CD14-positive monocyte (primary cell): ENCODE measurements around the gene MGAT5. TPM values are rescaled to one million over a fixed set of nuclear protein-coding genes. Genes with fewer than 3 reads are reported as not detected.

Source experiments
- DNase-seq, 3 donors: peaks; one replicate each; pipeline ENCODE4 v3.0.0-alpha.2; 2011 to 2022
- H2AFZ ChIP-seq: 2 replicates; pipeline ENCODE4 v1.6.0; 2012; ENCODE audit warnings: mild to moderate bottlenecking, low read depth, low read length, inconsistent platforms; ENCODE audit not compliant: insufficient read depth, poor library complexity, severe bottlenecking
- H3K27ac ChIP-seq, 2 donors: 1 replicate in 1 of 2; 2 replicates in 1 of 2; pipeline ENCODE4 v1.5.1; 2012 to 2013; ENCODE audit warnings: low read length in 2 of 2, control low read depth in 1 of 2, inconsistent platforms in 1 of 2, low read depth in 1 of 2, mild to moderate bottlenecking in 1 of 2
- H3K27me3 ChIP-seq, 2 donors: one replicate each; pipeline versions ENCODE4 v1.6.0 to v1.6.1; 2011 to 2013; ENCODE audit warnings: low read length in 2 of 2; ENCODE audit not compliant: control insufficient read depth in 2 of 2, insufficient read depth in 2 of 2
- H3K36me3 ChIP-seq, 2 donors: replicated peaks in 1 of 2; 1 replicate in 1 of 2; 2 replicates in 1 of 2; pipeline versions ENCODE4 v1.5.1 to v1.6.1; 2012 to 2013; ENCODE audit warnings: low read length in 2 of 2, control low read depth in 1 of 2, inconsistent platforms in 1 of 2, mild to moderate bottlenecking in 1 of 2; ENCODE audit not compliant: insufficient read depth in 2 of 2, control insufficient read depth in 1 of 2
- H3K4me1 ChIP-seq, 2 donors: 1 replicate in 1 of 2; 2 replicates in 1 of 2; pipeline versions ENCODE4 v1.5.1 to v1.6.1; 2012 to 2013; ENCODE audit warnings: low read length in 2 of 2, control low read depth in 1 of 2, inconsistent platforms in 1 of 2, mild to moderate bottlenecking in 1 of 2, moderate library complexity in 1 of 2; ENCODE audit not compliant: insufficient read depth in 2 of 2, control insufficient read depth in 1 of 2
- H3K4me2 ChIP-seq: replicated peaks from 2 replicates; pipeline ENCODE3; 2012; ENCODE audit warnings: low read length, moderate library complexity, mild to moderate bottlenecking; ENCODE audit not compliant: poor library complexity, severe bottlenecking; ENCODE audit errors: extremely low read depth
- H3K4me3 ChIP-seq, 3 experiments: fragments of 200-600 bp in 1 of 3; sonication (generic) in 1 of 3; replicated peaks in 1 of 3; 1 replicate in 2 of 3; 2 replicates in 1 of 3; pipeline ENCODE4 v1.5.1; 2011 to 2013; ENCODE audit warnings: low read length in 3 of 3, mild to moderate bottlenecking in 3 of 3, control low read depth in 2 of 3, low read depth in 2 of 3, inconsistent platforms in 1 of 3, moderate library complexity in 1 of 3
- H3K79me2 ChIP-seq: 2 replicates; pipeline ENCODE4 v1.6.0; 2012; ENCODE audit warnings: mild to moderate bottlenecking, control low read depth, inconsistent platforms, low read length, moderate library complexity; ENCODE audit not compliant: insufficient read depth
- H3K9ac ChIP-seq: 2 replicates; pipeline ENCODE4 v1.6.0; 2017; ENCODE audit warnings: low read length, mild to moderate bottlenecking; ENCODE audit not compliant: insufficient read depth, poor library complexity, severe bottlenecking
- H3K9me3 ChIP-seq, 2 donors: replicated peaks in 1 of 2; 1 replicate in 1 of 2; 2 replicates in 1 of 2; pipeline versions ENCODE4 v1.5.1 to v1.6.1; 2012 to 2013; ENCODE audit warnings: low read length in 2 of 2, control low read depth in 1 of 2; ENCODE audit not compliant: control insufficient read depth in 1 of 2, insufficient read depth in 1 of 2
- H4K20me1 ChIP-seq: 2 replicates; pipeline ENCODE4 v1.6.0; 2012; ENCODE audit warnings: mild to moderate bottlenecking, low read length, control low read depth, moderate library complexity; ENCODE audit not compliant: insufficient read depth
- H3K27ac Mint-ChIP-seq, 7 donors: one replicate each; pipeline ENCODE4 v1.8.0; 2020; ENCODE audit warnings: mild to moderate bottlenecking in 7 of 7, mixed read lengths in 7 of 7, moderate library complexity in 6 of 7, inconsistent platforms in 2 of 7
- H3K27me3 Mint-ChIP-seq, 3 donors: one replicate each; pipeline ENCODE4 v1.8.0; 2021 to 2022; ENCODE audit warnings: low read depth in 3 of 3, mild to moderate bottlenecking in 3 of 3, mixed read lengths in 3 of 3, moderate library complexity in 3 of 3, inconsistent platforms in 1 of 3
- H3K36me3 Mint-ChIP-seq, 2 donors: one replicate each; pipeline ENCODE4 v1.8.0; 2020; ENCODE audit warnings: mixed read lengths in 2 of 2, inconsistent platforms in 1 of 2, mild to moderate bottlenecking in 1 of 2
- H3K4me1 Mint-ChIP-seq: one replicate; pipeline ENCODE4 v1.8.0; 2020; ENCODE audit warnings: mild to moderate bottlenecking, mixed read lengths
- H3K4me3 Mint-ChIP-seq, 2 donors: one replicate each; pipeline ENCODE4 v1.8.0; 2020; ENCODE audit warnings: mild to moderate bottlenecking in 2 of 2, mixed read lengths in 2 of 2, moderate library complexity in 1 of 2
- H3K9me3 Mint-ChIP-seq, 7 donors: one replicate each; pipeline ENCODE4 v1.8.0; 2020 to 2022; ENCODE audit warnings: mixed read lengths in 7 of 7, mild to moderate bottlenecking in 6 of 7, moderate library complexity in 6 of 7, inconsistent platforms in 2 of 7
- WGBS: methylation state at CpG from one replicate; pipeline ENCODE4 v1.1.5; 2013; ENCODE audit warnings: missing lambda C conversion rate; ENCODE audit not compliant: insufficient coverage; 5-methylcytosine and 5-hydroxymethylcytosine counted together
- intact Hi-C, 2 donors: fragments of 100-400 bp; cut with micrococcal nuclease; formaldehyde crosslinking; loops; one replicate each; pipeline versions ENCODE4 v1.15.0 to v1.15.1; 2023
- polyA plus RNA-seq, 3 donors: library from polyadenylated mRNA; depleted of rRNA in 1 of 3; unstranded in 2 of 3; stranded (reverse) in 1 of 3; fragments of 300-500 nt in 2 of 3; fragments of >200 nt in 1 of 3; fragmentation: Illumina TruSeq in 2 of 3; gene quantifications; 1 replicate in 2 of 3; 2 replicates in 1 of 3; pipeline ENCODE4 v1.2.3, GENCODE V29; 2012 to 2021
- TF ChIP-seq, protein P1 (sequence below): fragments of 200-600 bp; IDR thresholded peaks from one replicate; pipeline ENCODE4 v1.8.0; 2022; ENCODE audit warnings: antibody characterized with exemption, mild to moderate bottlenecking

MGAT5 gene
- polyA plus RNA-seq, 3 donors: 1.9 to 6.6 (median 2.4) TPM

GRCh38 chr2:134433979-134434378 lies 180.1 kb downstream of the MGAT5 start:
- Mint-ChIP-seq H3K27ac (peak overlapping the region in 1 of 7 donors; percentile 11), H3K4me3 (no peak overlapping the region), H3K36me3 (peaks cover 65 to 70% of the 10 kb centered on the region in 2 donors), H3K9me3 (no peaks in the 10 kb centered on the region), H3K4me1 (peaks cover 8% of the 10 kb centered on the region), H3K27me3 (no peaks in the 10 kb centered on the region)
- H3K9me3 ChIP-seq: no peaks in the 10 kb centered on the region
- H3K36me3 ChIP-seq: peaks cover 8 to 78% of the 10 kb centered on the region in 2 donors
- WGBS: 100% methylated on average over 2 of the region's 6 CpGs
- H3K4me1 ChIP-seq: no peaks in the 10 kb centered on the region
- no peaks in the 10 kb centered on the region for H3K79me2 ChIP-seq
- H3K4me2 ChIP-seq: no peak overlapping the region
- intact Hi-C loops: no loop called here
- no peak overlapping the region for H3K9ac ChIP-seq
- no peak overlapping the region for H2AFZ ChIP-seq
- TF ChIP-seq, protein P1, sequence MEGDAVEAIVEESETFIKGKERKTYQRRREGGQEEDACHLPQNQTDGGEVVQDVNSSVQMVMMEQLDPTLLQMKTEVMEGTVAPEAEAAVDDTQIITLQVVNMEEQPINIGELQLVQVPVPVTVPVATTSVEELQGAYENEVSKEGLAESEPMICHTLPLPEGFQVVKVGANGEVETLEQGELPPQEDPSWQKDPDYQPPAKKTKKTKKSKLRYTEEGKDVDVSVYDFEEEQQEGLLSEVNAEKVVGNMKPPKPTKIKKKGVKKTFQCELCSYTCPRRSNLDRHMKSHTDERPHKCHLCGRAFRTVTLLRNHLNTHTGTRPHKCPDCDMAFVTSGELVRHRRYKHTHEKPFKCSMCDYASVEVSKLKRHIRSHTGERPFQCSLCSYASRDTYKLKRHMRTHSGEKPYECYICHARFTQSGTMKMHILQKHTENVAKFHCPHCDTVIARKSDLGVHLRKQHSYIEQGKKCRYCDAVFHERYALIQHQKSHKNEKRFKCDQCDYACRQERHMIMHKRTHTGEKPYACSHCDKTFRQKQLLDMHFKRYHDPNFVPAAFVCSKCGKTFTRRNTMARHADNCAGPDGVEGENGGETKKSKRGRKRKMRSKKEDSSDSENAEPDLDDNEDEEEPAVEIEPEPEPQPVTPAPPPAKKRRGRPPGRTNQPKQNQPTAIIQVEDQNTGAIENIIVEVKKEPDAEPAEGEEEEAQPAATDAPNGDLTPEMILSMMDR: no peak
- DNase-seq: no peak
- H3K27me3 ChIP-seq: no peaks in the 10 kb centered on the region
- no peak overlapping the region for H3K27ac ChIP-seq
- H4K20me1 ChIP-seq: no peaks in the 10 kb centered on the region
- no peak overlapping the region for H3K4me3 ChIP-seq

- no peak overlapping the region for H3K4me2 ChIP-seq
- H2AFZ ChIP-seq: no peak overlapping the region
- H3K4me1 ChIP-seq: no peaks in the 10 kb centered on the region
- Mint-ChIP-seq H3K36me3 (peaks cover 68 to 72% of the 10 kb centered on the region in 2 donors), H3K9me3 (no peaks in the 10 kb centered on the region), H3K27ac (peak overlapping the region in 1 of 7 donors; percentile 6), H3K27me3 (no peaks in the 10 kb centered on the region), H3K4me3 (no peak overlapping the region), H3K4me1 (no peaks in the 10 kb centered on the region)
- peaks cover 8 to 87% of the 10 kb centered on the region in 2 donors for H3K36me3 ChIP-seq
- H3K27ac ChIP-seq: no peak overlapping the region
- intact Hi-C loops: no loop called here
- no peaks in the 10 kb centered on the region for H3K79me2 ChIP-seq
- H3K27me3 ChIP-seq: no peaks in the 10 kb centered on the region
- H3K9me3 ChIP-seq: no peaks in the 10 kb centered on the region
- WGBS: 100% methylated on average over 2 of the region's 4 CpGs
- TF ChIP-seq, protein P1: no peak
- H3K4me3 ChIP-seq: no peak overlapping the region
- DNase-seq: no peak
- no peaks in the 10 kb centered on the region for H4K20me1 ChIP-seq
- no peak overlapping the region for H3K9ac ChIP-seq
Observed at GRCh38 chr2:134435505-134435904, 181.6 kb downstream of the MGAT5 start.
